ENCODE data around the gene PPP1R13B.

GRCh38 chr14:103828315-103828967 is 18.9 kb downstream of the PPP1R13B start:
- no peak for TF ChIP-seq TAF1 (IDR thresholded peaks at IDR 0.05; ENCODE audit: borderline replicate concordance, low read depth, low read length)
- TF ChIP-seq GABPA (IDR thresholded peaks at IDR 0.05; ENCODE audit: low read depth), result no peak
